ENCODE measurements around the gene COX7C.

DNA sequence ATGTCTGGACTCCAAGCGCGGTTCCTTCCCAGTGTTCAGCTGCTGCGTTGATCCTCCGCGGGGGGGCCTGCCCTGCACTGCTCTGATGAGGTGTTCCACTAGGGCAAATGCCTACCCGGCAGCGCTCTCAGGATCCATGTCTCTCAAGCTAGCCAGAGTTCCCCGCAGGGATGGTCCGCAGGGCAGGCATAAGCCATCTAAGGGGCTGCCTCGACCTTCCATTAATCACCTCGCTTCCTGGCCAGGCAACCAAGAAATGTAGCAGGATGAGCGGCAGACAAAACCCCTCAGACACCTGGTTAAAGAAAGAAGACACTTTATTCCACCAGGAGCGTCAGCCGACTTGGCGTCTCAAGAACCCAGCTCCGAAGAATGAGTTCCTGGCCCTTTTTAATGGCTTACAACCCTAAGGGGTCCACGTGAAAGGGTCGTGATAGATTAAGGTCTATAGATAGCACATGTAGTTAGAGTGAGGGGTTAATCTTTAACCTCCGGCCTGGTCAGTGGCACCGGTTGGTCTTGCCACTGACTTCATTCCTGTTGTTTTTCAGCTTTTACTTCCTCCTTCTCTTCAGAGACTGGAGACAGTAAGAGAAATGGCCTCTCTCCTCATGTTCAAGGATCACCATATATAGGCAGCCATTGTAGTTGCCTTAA lies 47.2 kb upstream of the COX7C start:
- no peak for TF ChIP-seq POLR2AphosphoS5 (IDR thresholded peaks at IDR 0.05; ENCODE audit: low read depth, low read length)
- TF ChIP-seq SPI1 (IDR thresholded peaks at IDR 0.05; ENCODE audit: low read depth, low read length): no peak
- no peak for TF ChIP-seq POLR2A (IDR thresholded peaks at IDR 0.05; ENCODE audit: low read depth, low read length)
- TF ChIP-seq TAF1 (IDR thresholded peaks at IDR 0.05; ENCODE audit: low read depth, low read length): no peak
- no peak for TF ChIP-seq PAX5 (IDR thresholded peaks at IDR 0.05; ENCODE audit: insufficient read depth, low read length, severe bottlenecking)

Measured in GM12891 (cell line).